Transverse colon (tissue), 4 donors: Measurements from ENCODE around the gene CTSD. TPM values are rescaled to one million over a fixed set of nuclear protein-coding genes. Genes with fewer than 3 reads are reported as not detected.

Source experiments
- DNase-seq: peaks from one replicate; pipeline ENCODE4 v3.0.0-alpha.2; 2019
- H3K27ac ChIP-seq, 4 donors: fragments of 200-600 bp; sonication (generic); 2 replicates each; pipeline ENCODE4 v1.5.1; 2016 to 2018; ENCODE audit warnings: inconsistent platforms in 4 of 4
- H3K27me3 ChIP-seq: fragments of 200-600 bp; sonication (generic); 2 replicates; pipeline ENCODE4 v1.5.1; 2017; ENCODE audit warnings: inconsistent platforms
- H3K36me3 ChIP-seq, 4 donors: fragments of 200-600 bp; sonication (generic); 2 replicates each; pipeline ENCODE4 v1.5.1; 2017 to 2019; ENCODE audit warnings: inconsistent platforms in 4 of 4
- H3K4me1 ChIP-seq, 4 donors: fragments of 200-600 bp; sonication (generic); 2 replicates each; pipeline ENCODE4 v1.5.1; 2017 to 2020; ENCODE audit warnings: inconsistent platforms in 4 of 4
- H3K4me3 ChIP-seq, 4 donors: fragments of 200-600 bp; sonication (generic); 1 replicate in 1 of 4; 2 replicates in 3 of 4; pipeline versions ENCODE4 v1.5.1 to v1.6.1; 2017 to 2019; ENCODE audit warnings: inconsistent platforms in 4 of 4
- H3K9me3 ChIP-seq, 2 donors: fragments of 200-600 bp; sonication (generic); 2 replicates each; pipeline ENCODE4 v1.5.1; 2017 to 2019; ENCODE audit warnings: inconsistent platforms in 2 of 2
- EP300 ChIP-seq: sonication (generic); formaldehyde crosslinking; IDR thresholded peaks from one replicate; pipeline ENCODE4 v1.6.1; 2017; ENCODE audit warnings: antibody characterized with exemption, low read depth
- POLR2A ChIP-seq: fragments of 450-650 bp; IDR thresholded peaks from one replicate; pipeline ENCODE4 v1.6.1; 2016; ENCODE audit warnings: antibody characterized with exemption, mild to moderate bottlenecking, moderate library complexity
- POLR2AphosphoS5 ChIP-seq, 3 donors: sonication (generic); formaldehyde crosslinking; IDR thresholded peaks; one replicate each; pipeline ENCODE4 v1.6.1; 2016; ENCODE audit warnings: antibody characterized with exemption in 3 of 3
- WGBS, 2 donors: methylation state at CpG; one replicate each; pipeline ENCODE4 v1.1.5; 2018; ENCODE audit warnings: low coverage in 1 of 2; 5-methylcytosine and 5-hydroxymethylcytosine counted together
- in situ Hi-C, 4 donors: fragments of 200-750 bp; cut with MboI; loops; one replicate each; pipeline versions ENCODE4 v1.15.0 to v1.15.1; 2017; ENCODE audit warnings: low sequenced_read_pairs in 3 of 4, low pct_ligation_motif_present in 1 of 4, low pct_unique_long_range_greater_than_20kb in 1 of 4
- intact Hi-C: fragments of 100-400 bp; cut with DNase I; formaldehyde crosslinking; loops from one replicate; pipeline ENCODE4 v1.15.1; 2023; ENCODE audit warnings: low total_unique reads
- total RNA-seq, 4 donors: library from RNA; depleted of rRNA; stranded (reverse); fragments of >200 nt; gene quantifications; one replicate each; pipeline ENCODE4 v1.1.0, GENCODE V29; 2016
- TF ChIP-seq, protein P1 (sequence below), 5 experiments: fragments of 200-600 bp in 3 of 5; fragments of 450-650 bp in 2 of 5; sonication (generic) in 3 of 5; IDR thresholded peaks; 1 replicate in 2 of 5; 2 replicates in 3 of 5; pipeline ENCODE4 v1.5.1; 2016 to 2017; ENCODE audit warnings: antibody characterized with exemption in 5 of 5, inconsistent platforms in 3 of 5, mild to moderate bottlenecking in 2 of 5, moderate library complexity in 1 of 5

CTSD gene
- total RNA-seq, 4 donors from 2014 or later: 548 to 1,794 (median 1,176) TPM

DNA sequence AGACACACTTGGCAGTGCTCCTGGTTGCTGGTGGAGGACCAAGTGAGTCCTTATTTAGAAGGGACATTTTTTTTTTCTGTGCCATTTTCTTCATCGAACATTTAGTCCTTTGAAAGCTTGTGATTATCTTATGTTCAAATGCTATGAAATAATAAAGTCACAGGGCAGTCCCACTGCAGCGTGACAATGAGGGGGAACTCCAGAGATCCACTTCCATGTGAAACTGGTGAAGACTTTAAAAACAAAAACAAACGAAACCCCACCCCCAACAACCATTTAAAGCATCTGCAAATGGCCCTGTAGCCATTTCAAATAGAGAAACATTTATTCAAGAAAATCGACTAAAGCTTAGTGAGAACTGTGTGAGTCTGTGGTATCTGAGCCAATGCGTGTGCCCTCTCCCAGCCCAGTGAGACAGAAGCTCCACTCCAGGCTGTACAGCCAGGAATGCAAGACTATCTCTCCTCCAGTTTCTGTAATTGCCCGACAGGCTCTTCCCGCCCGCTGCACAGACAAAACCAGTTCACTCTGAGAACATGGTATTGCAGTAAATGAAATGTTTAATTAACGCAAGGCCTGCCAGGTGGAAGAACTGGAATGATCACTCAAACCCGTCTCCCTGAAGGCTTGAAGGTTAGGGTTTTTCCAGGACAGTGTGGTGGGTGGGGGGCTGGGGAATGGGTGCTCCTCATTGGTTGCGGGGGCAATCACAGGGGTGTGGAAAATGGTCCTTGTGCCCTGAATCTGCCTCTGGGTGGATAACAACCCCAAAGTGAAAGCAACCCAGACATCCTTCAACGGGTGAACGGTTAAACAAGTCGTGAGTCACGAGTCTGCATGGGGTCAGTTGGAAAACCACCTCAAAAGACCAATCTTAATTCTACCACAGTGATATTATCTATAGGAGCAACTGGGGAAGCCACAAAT, 58.3 kb downstream of the CTSD start:
- H3K36me3 ChIP-seq: no peaks in the 10 kb centered on the region
- in situ Hi-C loops: loop anchor here (10.0 to 25.0 kb wide), 3 partner anchors 107 to 457 kb away; partner anchors contain the start of genes INS (in 1 of the 4) and TH (in 1 of the 4)
- no peaks in the 10 kb centered on the region for H3K4me1 ChIP-seq
- no peak overlapping the region for H3K27ac ChIP-seq
- no peaks in the 10 kb centered on the region for H3K9me3 ChIP-seq
- 46 to 70% methylated on average over 6 to 15 of the region's 15 CpGs for WGBS, 2 donors
- no peak overlapping the region for H3K4me3 ChIP-seq
- intact Hi-C loops: loop anchor here (5.0 kb wide), 1 partner anchor 112 kb away; no protein-coding TSS in a partner anchor
- no peak for DNase-seq
- H3K27me3 ChIP-seq: peaks cover 54% of the 10 kb centered on the region
- TF ChIP-seq POLR2AphosphoS5 (IDR thresholded peaks at IDR 0.05): no peak
- TF ChIP-seq EP300: no peak
- no peak for TF ChIP-seq POLR2A
- TF ChIP-seq, protein P1, sequence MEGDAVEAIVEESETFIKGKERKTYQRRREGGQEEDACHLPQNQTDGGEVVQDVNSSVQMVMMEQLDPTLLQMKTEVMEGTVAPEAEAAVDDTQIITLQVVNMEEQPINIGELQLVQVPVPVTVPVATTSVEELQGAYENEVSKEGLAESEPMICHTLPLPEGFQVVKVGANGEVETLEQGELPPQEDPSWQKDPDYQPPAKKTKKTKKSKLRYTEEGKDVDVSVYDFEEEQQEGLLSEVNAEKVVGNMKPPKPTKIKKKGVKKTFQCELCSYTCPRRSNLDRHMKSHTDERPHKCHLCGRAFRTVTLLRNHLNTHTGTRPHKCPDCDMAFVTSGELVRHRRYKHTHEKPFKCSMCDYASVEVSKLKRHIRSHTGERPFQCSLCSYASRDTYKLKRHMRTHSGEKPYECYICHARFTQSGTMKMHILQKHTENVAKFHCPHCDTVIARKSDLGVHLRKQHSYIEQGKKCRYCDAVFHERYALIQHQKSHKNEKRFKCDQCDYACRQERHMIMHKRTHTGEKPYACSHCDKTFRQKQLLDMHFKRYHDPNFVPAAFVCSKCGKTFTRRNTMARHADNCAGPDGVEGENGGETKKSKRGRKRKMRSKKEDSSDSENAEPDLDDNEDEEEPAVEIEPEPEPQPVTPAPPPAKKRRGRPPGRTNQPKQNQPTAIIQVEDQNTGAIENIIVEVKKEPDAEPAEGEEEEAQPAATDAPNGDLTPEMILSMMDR (IDR thresholded peaks at IDR 0.05): no peak

- Histone ChIP-seq H3K36me3 (no peaks in the 10 kb centered on the region), H3K27ac (no peak overlapping the region), H3K9me3 (no peaks in the 10 kb centered on the region), H3K4me3 (no peak overlapping the region), H3K4me1 (no peaks in the 10 kb centered on the region), H3K27me3 (peaks cover 58% of the 10 kb centered on the region)
- in situ Hi-C loops (loop anchor here (10.0 to 25.0 kb wide), 3 partner anchors 109 to 459 kb away; partner anchors contain the start of genes INS (in 1 of the 4) and TH (in 1 of the 4)), intact Hi-C loops (no loop called here)
- TF ChIP-seq EP300 (no peak), POLR2AphosphoS5 (IDR thresholded peaks at IDR 0.05) (no peak), POLR2A (no peak)
- TF ChIP-seq, protein P1 (IDR thresholded peaks at IDR 0.05): no peak
- no peak for DNase-seq
- 76 to 84% methylated on average over 6 of the region's 6 CpGs for WGBS, 2 donors
Measured at GRCh38 chr11:1703146-1703545, 60.6 kb downstream of the CTSD start.

Other genes starting within 250 kb of the CTSD start
- 10 to 100 TPM; 13.3 to 31.8 (median 19.8) TPM for gene DUSP8, start 191.7 kb downstream of the CTSD start, total RNA-seq
- gene KRTAP5-1, start 178.6 kb downstream of the CTSD start, total RNA-seq: not detected
- not detected for gene KRTAP5-2, start 165.6 kb downstream of the CTSD start, total RNA-seq
- gene KRTAP5-3, start 155.5 kb downstream of the CTSD start, total RNA-seq: not detected
- gene KRTAP5-4, start 141.8 kb downstream of the CTSD start, total RNA-seq: not detected
- not detected for gene KRTAP5-5, start 134.2 kb downstream of the CTSD start, total RNA-seq
- not detected for gene KRTAP5-6, start 66.7 kb downstream of the CTSD start, total RNA-seq
- gene IFITM10, start 13.3 kb downstream of the CTSD start, total RNA-seq: 10 to 100 TPM in 1 of 4 donors, 1 to 10 TPM in 2, under 1 TPM in 1; 0.68 to 13.5 (median 1.3) TPM
- gene SYT8, start 71.1 kb upstream of the CTSD start, total RNA-seq: 1 to 10 TPM in 2 of 4 donors, not detected in 2; 1.4 to 4.1 TPM
- gene TNNI2, start 75.1 kb upstream of the CTSD start, total RNA-seq: 10 to 100 TPM in 1 of 4 donors, 1 to 10 TPM in 1, not detected in 2; 3.5 to 35.9 TPM
- 10 to 100 TPM; 12.3 to 69.6 (median 23.2) TPM for gene LSP1, start 89.2 kb upstream of the CTSD start, total RNA-seq
- gene PRR33, start 128.0 kb upstream of the CTSD start, total RNA-seq: not detected
- gene TNNT3, start 155.8 kb upstream of the CTSD start, total RNA-seq: 1 to 10 TPM in 2 of 4 donors, not detected in 2; 1.9 to 3.3 TPM
- 100 to 1,000 TPM in 2 of 4 donors, 10 to 100 TPM in 2; 91.7 to 187 (median 127) TPM for gene MRPL23, start 183.4 kb upstream of the CTSD start, total RNA-seq
- gene H19, start 233.9 kb upstream of the CTSD start, total RNA-seq: 100 to 1,000 TPM in 1 of 4 donors, 10 to 100 TPM in 3; 20.7 to 102 (median 24.7) TPM